KMS-11 (cell line): ENCODE data around the gene DLK2.
"Not testable (repeated sequence)": the region's sequence is repeated elsewhere in the genome, so short reads cannot be mapped to it uniquely, and the experiment has no call there.

ENCODE experiments used
- H2AFZ ChIP-seq: fragments of 200-600 bp; sonication (generic); 2 replicates; pipeline ENCODE4 v1.6.1; 2016; ENCODE audit warnings: antibody characterized with exemption, mixed run types, low read depth
- H3K27ac ChIP-seq: fragments of 200-600 bp; sonication (generic); 2 replicates; pipeline ENCODE4 v1.6.1; 2016; ENCODE audit warnings: mild to moderate bottlenecking, mixed run types
- H3K27me3 ChIP-seq: fragments of 200-600 bp; sonication (generic); 2 replicates; pipeline ENCODE4 v1.6.1; 2017; ENCODE audit warnings: mild to moderate bottlenecking, low read depth, mixed run types, moderate library complexity; ENCODE audit not compliant: insufficient read depth
- H3K36me3 ChIP-seq: fragments of 200-600 bp; sonication (generic); 2 replicates; pipeline ENCODE4 v1.6.1; 2017; ENCODE audit warnings: mild to moderate bottlenecking, mixed run types; ENCODE audit not compliant: insufficient read depth
- H3K4me1 ChIP-seq: fragments of 200-600 bp; sonication (generic); 2 replicates; pipeline ENCODE4 v1.6.1; 2016; ENCODE audit warnings: mild to moderate bottlenecking, low read depth, mixed run types; ENCODE audit not compliant: poor library complexity, severe bottlenecking
- H3K4me2 ChIP-seq: fragments of 200-600 bp; sonication (generic); 2 replicates; pipeline ENCODE4 v1.7.0; 2016; ENCODE audit warnings: mild to moderate bottlenecking, mixed run types
- H3K4me3 ChIP-seq: fragments of 200-600 bp; sonication (generic); IDR thresholded peaks from 2 replicates; pipeline ENCODE4 v1.6.1; 2017; ENCODE audit warnings: low read depth, low read length, mixed read lengths; ENCODE audit not compliant: insufficient read depth
- H3K79me2 ChIP-seq: fragments of 200-600 bp; sonication (generic); 2 replicates; pipeline ENCODE4 v1.6.1; 2016; ENCODE audit warnings: low read depth, mixed run types; ENCODE audit not compliant: insufficient read depth
- H3K9ac ChIP-seq: fragments of 200-600 bp; sonication (generic); 2 replicates; pipeline ENCODE4 v1.6.1; 2016; ENCODE audit warnings: mild to moderate bottlenecking, mixed run types
- H4K20me1 ChIP-seq: fragments of 200-600 bp; sonication (generic); 2 replicates; pipeline ENCODE4 v1.6.1; 2016; ENCODE audit warnings: mild to moderate bottlenecking, mixed run types; ENCODE audit not compliant: insufficient read depth
- TF ChIP-seq, protein P1 (sequence below): fragments of 200-600 bp; sonication (generic); conservative IDR thresholded peaks from 2 replicates; pipeline ENCODE4 v1.6.1; 2017; ENCODE audit warnings: low read depth, mild to moderate bottlenecking, antibody characterized with exemption, low read length, moderate library complexity, mixed read lengths

DLK2 gene

GRCh38 chr6:43464337-43464736, 9.0 kb upstream of the DLK2 start:
- Histone ChIP-seq H3K4me2 (no peak overlapping the region), H3K36me3 (no peaks in the 10 kb centered on the region), H3K79me2 (no peaks in the 10 kb centered on the region), H2AFZ (no peak overlapping the region), H4K20me1 (no peaks in the 10 kb centered on the region), H3K9ac (no peak overlapping the region), H3K27ac (no peak overlapping the region), H3K27me3 (no peaks in the 10 kb centered on the region; the same call in 1 of the 2 replicates), H3K4me1 (no peaks in the 10 kb centered on the region), H3K4me3 (no peak overlapping the region)
- TF ChIP-seq, protein P1, sequence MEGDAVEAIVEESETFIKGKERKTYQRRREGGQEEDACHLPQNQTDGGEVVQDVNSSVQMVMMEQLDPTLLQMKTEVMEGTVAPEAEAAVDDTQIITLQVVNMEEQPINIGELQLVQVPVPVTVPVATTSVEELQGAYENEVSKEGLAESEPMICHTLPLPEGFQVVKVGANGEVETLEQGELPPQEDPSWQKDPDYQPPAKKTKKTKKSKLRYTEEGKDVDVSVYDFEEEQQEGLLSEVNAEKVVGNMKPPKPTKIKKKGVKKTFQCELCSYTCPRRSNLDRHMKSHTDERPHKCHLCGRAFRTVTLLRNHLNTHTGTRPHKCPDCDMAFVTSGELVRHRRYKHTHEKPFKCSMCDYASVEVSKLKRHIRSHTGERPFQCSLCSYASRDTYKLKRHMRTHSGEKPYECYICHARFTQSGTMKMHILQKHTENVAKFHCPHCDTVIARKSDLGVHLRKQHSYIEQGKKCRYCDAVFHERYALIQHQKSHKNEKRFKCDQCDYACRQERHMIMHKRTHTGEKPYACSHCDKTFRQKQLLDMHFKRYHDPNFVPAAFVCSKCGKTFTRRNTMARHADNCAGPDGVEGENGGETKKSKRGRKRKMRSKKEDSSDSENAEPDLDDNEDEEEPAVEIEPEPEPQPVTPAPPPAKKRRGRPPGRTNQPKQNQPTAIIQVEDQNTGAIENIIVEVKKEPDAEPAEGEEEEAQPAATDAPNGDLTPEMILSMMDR: no peak

GRCh38 chr6:43461936-43462335, 6.6 kb upstream of the DLK2 start:
- no peak overlapping the region for H3K4me2 ChIP-seq
- no peaks in the 10 kb centered on the region for H3K79me2 ChIP-seq
- no peak overlapping the region for H2AFZ ChIP-seq

GRCh38 chr6:43460032-43460431, 4.7 kb upstream of the DLK2 start:
- TF ChIP-seq, protein P1: no peak
- Histone ChIP-seq H3K4me2 (no peak overlapping the region), H4K20me1 (no peaks in the 10 kb centered on the region), H3K27me3 (peaks cover 15% of the 10 kb centered on the region), H3K79me2 (no peaks in the 10 kb centered on the region), H2AFZ (no peak overlapping the region), H3K36me3 (no peaks in the 10 kb centered on the region), H3K9ac (no peak overlapping the region), H3K4me3 (no peak overlapping the region), H3K4me1 (peaks cover 6% of the 10 kb centered on the region), H3K27ac (no peak overlapping the region)

More at GRCh38 chr6:43461936-43462335, 6.6 kb upstream of the DLK2 start:
- H3K36me3 ChIP-seq: no peaks in the 10 kb centered on the region
- peaks cover 1% of the 10 kb centered on the region; the same call in 1 of the 2 replicates for H3K27me3 ChIP-seq
- no peak overlapping the region for H3K4me3 ChIP-seq
- H3K4me1 ChIP-seq: no peaks in the 10 kb centered on the region
- no peak overlapping the region for H3K27ac ChIP-seq
- TF ChIP-seq, protein P1: no peak
- H4K20me1 ChIP-seq: no peaks in the 10 kb centered on the region
- no peak overlapping the region for H3K9ac ChIP-seq

DNA sequence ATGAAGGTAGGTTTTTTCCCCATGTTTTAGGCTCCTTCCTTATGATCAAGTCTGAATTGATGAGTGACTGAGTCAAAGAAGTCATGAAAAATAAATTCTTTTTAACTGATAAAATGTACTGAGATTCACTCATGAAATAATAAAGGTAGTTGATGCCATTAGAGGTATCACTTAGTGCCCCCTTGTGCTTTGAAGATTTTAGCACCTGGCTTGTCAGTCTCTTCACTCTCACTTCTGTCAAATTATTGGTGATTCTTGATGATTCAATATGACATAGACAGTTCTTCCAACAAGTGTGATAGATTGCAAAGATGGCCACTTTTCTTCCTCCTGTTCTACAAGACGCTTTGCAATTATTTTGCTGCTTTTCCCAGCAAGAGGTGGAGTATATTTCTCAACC, 4.2 kb upstream of the DLK2 start:
- Histone ChIP-seq H3K27me3 (peaks cover 20% of the 10 kb centered on the region), H3K4me2 (no peak overlapping the region), H3K4me3 (no peak overlapping the region), H3K36me3 (no peaks in the 10 kb centered on the region), H3K4me1 (peaks cover 10% of the 10 kb centered on the region), H3K9ac (no peak overlapping the region), H4K20me1 (no peaks in the 10 kb centered on the region), H3K27ac (no peak overlapping the region), H2AFZ (no peak overlapping the region), H3K79me2 (no peaks in the 10 kb centered on the region)
- TF ChIP-seq, protein P1: no peak

DNA sequence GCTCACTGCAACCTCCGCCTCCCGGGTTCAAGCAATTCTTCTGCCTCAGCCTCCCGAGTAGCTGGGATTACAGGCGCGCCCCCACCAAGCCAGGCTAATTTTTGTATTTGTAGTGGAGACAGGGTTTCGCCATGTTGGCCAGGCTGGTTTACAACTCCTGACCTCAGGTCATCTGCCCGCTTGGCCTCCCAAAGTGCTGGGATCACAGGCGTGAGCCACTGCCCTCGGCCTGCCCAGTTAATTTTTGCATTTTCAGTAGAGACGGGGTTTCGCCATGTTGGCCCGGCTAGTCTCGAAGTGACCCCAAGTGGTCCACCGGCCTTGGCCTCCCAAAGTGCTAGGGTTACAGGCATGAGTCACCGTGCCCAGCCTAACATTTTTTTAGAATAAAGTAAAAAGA, 2.8 kb upstream of the DLK2 start:
- not testable (repeated sequence) for H3K27ac ChIP-seq, H3K4me3 ChIP-seq, H2AFZ ChIP-seq, H3K4me1 ChIP-seq, H3K36me3 ChIP-seq, H3K4me2 ChIP-seq, H3K9ac ChIP-seq, H4K20me1 ChIP-seq, H3K79me2 ChIP-seq
- H3K27me3 ChIP-seq: peaks cover 21% of the 10 kb centered on the region
